Body of pancreas (tissue), 4 donors: ENCODE measurements around the gene ANGPTL2. TPM values are rescaled to one million over a fixed set of nuclear protein-coding genes. Genes with fewer than 3 reads are reported as not detected.

Experiments used
- ATAC-seq: fragments of 150-250 bp; one replicate; pipeline ENCODE4 v1.9.1; 2016
- DNase-seq, 4 donors: peaks; one replicate each; pipeline ENCODE4 v3.0.0-alpha.2; 2019
- H3K27ac ChIP-seq, 4 donors: fragments of 200-600 bp; sonication (generic); 1 replicate in 3 of 4; 2 replicates in 1 of 4; pipeline versions ENCODE4 v1.5.1 to v1.6.1; 2016 to 2019; ENCODE audit warnings: mild to moderate bottlenecking in 1 of 4, mixed read lengths in 1 of 4, moderate library complexity in 1 of 4
- H3K27me3 ChIP-seq, 2 donors: fragments of 200-600 bp; sonication (generic); one replicate each; pipeline ENCODE4 v1.6.0; 2016; ENCODE audit warnings: mild to moderate bottlenecking in 1 of 2
- H3K36me3 ChIP-seq, 2 donors: fragments of 200-600 bp; sonication (generic); replicated peaks in 1 of 2; 2 replicates each; pipeline ENCODE4 v1.5.1; 2016; ENCODE audit warnings: low read depth in 2 of 2; ENCODE audit not compliant: insufficient read depth in 1 of 2
- H3K4me1 ChIP-seq: fragments of 200-600 bp; sonication (generic); one replicate; pipeline ENCODE4 v1.6.0; 2016
- H3K4me3 ChIP-seq, 2 donors: fragments of 200-600 bp; sonication (generic); 1 replicate in 1 of 2; 2 replicates in 1 of 2; pipeline ENCODE4 v1.5.1; 2016 to 2019
- H3K9me3 ChIP-seq, 3 donors: fragments of 200-600 bp; sonication (generic); 1 replicate in 2 of 3; 2 replicates in 1 of 3; pipeline ENCODE4 v1.5.1; 2016
- CTCF ChIP-seq, 7 experiments: fragments of 450-650 bp in 4 of 7; fragments of 200-600 bp in 3 of 7; sonication (generic) in 3 of 7; IDR thresholded peaks; one replicate each; pipeline ENCODE4 v1.5.1; 2016 to 2019; ENCODE audit warnings: antibody characterized with exemption in 7 of 7
- POLR2A ChIP-seq, 3 donors: fragments of 450-650 bp; IDR thresholded peaks; one replicate each; pipeline ENCODE4 v1.6.1; 2016; ENCODE audit warnings: antibody characterized with exemption in 3 of 3, mild to moderate bottlenecking in 2 of 3
- WGBS, 2 donors: methylation state at CpG; one replicate each; pipeline ENCODE4 v1.1.5; 2017; 5-methylcytosine and 5-hydroxymethylcytosine counted together
- intact Hi-C: fragments of 100-400 bp; cut with DNase I; formaldehyde crosslinking; loops from one replicate; pipeline ENCODE4 v1.15.1; 2023
- total RNA-seq, 2 donors: library from RNA; depleted of rRNA; stranded (reverse); fragments of >200 nt; gene quantifications; one replicate each; pipeline ENCODE4 v1.1.0, GENCODE V29; 2016

Gene ANGPTL2
- total RNA-seq, 2 donors from 2014 or later, result 3.1 to 7.6 TPM

GRCh38 chr9:127038531-127038930, 83.9 kb downstream of the ANGPTL2 start:
- no peaks in the 10 kb centered on the region for H3K36me3 ChIP-seq
- no peak overlapping the region for H3K27ac ChIP-seq
- 86 to 93% methylated on average over 5 of the region's 5 CpGs for WGBS, 2 donors
- TF ChIP-seq CTCF (IDR thresholded peaks at IDR 0.05) (no peak), POLR2A (IDR thresholded peaks at IDR 0.05) (no peak)
- no peak for DNase-seq
- no peak for ATAC-seq
- intact Hi-C loops, result no loop called here
- no peaks in the 10 kb centered on the region for H3K27me3 ChIP-seq
- no peak overlapping the region for H3K4me3 ChIP-seq
- H3K4me1 ChIP-seq, result no peaks in the 10 kb centered on the region
- H3K9me3 ChIP-seq, result no peaks in the 10 kb centered on the region

Other genes starting within 250 kb of the ANGPTL2 start
- 10 to 100 TPM; 15.3 to 79.4 TPM for gene RALGPS1, start 207.9 kb downstream of the ANGPTL2 start, total RNA-seq
- gene GARNL3, start 142.1 kb upstream of the ANGPTL2 start, total RNA-seq, result 10 to 100 TPM in 1 of 2 donors, 1 to 10 TPM in 1; 5.9 to 23.6 TPM